GM18858 (cell line): Measurements from ENCODE around the gene TRAF7.
A peak's percentile ranks its signal among the peaks of the same experiment; 100 is the strongest.
"Not testable (repeated sequence)": the region's sequence is repeated elsewhere in the genome, so short reads cannot be mapped to it uniquely, and the experiment has no call there.

Experiments
- ATAC-seq: cut with Tn5 transposase; IDR thresholded peaks from one replicate; pipeline ENCODE4 v1.9.1; 2021; ENCODE audit not compliant: unreplicated experiment

The TRAF7 gene

DNA sequence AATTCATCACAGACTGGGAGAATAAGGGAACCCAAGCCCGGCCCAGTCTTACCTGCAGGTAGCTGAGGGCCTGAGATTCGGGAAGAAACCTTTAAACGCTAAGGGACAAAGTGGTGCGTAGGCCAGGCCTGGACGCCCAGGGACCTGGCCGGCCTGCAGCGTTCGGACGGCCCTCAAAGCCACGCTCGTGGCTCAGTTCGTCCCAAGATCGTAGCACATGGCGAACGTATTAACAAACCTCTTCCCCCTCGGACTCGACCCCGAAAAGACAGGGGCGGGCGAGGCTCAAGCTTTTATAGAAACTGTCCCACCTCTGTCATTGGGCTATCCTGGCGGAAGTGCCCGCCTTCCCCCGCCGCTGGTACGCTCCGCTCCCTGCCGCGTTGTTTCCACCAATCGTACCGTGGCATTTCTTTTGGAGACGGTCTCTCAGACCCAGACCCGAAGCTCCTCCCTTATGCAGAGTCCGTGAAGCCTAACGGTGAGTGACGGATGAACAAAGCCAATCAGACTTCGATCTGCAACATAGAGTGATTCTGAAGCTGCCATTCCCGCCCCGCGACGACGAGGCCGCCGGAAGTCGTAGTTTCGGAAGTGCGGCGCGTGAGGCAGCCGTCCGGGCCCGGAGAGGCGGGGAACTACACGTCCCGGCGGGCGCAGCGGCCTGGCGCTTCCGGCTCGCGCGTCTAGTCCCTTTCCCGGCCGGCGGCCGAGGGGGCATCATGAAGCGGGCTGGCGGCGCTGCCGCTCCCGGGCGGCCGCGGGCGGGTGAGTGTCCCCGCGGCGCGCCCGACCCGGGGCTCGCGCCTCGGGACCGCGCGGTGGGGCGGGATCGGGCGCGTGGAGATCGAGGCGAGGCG lies at the start of gene TRAF7:
TRAF7 (plus strand) TSS at position 692 of the 860 bp plus-strand sequence. CDS start 8,139 bp downstream, outside the sequence.
- ATAC-seq: peak; percentile 90

- not testable (repeated sequence) for ATAC-seq
Measured at GRCh38 chr16:2106211-2106610, 49.4 kb upstream of the TRAF7 start.

DNA sequence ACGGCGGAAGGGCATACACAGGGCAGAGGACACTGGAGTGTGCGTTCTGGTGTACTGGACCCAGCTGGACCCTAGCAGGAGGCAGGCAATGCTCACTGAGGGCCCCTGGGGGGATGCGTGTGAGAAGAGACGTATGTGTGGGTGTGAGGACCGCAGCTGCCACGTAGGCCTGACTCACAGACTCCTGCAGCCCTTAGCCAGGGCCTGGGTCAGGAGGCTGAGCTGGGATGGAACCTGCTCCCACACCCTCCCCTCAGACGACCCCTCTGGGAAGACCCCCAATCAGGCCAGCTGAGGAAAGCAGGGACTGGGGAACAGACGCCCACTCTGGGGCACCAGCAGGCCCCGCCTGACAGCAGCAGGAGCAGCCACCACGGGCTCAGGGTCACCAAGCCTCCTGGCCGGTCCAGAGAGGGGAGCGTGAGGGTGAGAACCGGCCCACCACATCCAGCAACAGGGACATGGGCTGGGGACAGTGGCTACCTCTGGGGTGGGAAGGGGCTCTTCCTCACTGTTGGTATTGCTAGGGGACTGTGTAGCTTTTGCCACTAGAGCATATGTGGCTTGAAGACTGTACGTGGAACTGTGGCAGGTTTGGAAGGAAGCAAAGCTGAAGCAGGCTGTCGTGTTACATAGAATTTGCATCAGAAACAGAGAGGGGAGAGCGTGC lies 48.3 kb upstream of the TRAF7 start:
- ATAC-seq: not testable (repeated sequence)

GRCh38 chr16:2107791-2108125 lies 47.8 kb upstream of the TRAF7 start:
- not testable (repeated sequence) for ATAC-seq

- not testable (repeated sequence) for ATAC-seq
Measured at GRCh38 chr16:2108446-2109270, 46.9 kb upstream of the TRAF7 start.

DNA sequence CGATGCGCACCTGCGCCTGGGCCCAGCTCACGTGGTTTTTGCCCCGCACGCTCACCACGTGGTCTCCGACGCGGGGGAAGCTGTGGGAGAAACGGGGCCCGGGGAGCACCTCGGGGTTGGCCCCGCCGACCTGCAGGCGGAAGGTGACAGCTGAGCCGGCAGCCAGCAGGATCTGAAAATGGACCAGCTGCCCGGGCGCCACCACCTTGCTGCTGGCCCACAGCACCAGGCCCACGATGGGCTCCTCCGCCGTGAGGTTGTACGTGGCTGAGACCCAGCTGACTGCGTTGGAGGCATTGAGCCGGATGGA lies 46.4 kb upstream of the TRAF7 start:
- ATAC-seq: not testable (repeated sequence)

- not testable (repeated sequence) for ATAC-seq
Measured at GRCh38 chr16:2109872-2110271, 45.7 kb upstream of the TRAF7 start.

DNA sequence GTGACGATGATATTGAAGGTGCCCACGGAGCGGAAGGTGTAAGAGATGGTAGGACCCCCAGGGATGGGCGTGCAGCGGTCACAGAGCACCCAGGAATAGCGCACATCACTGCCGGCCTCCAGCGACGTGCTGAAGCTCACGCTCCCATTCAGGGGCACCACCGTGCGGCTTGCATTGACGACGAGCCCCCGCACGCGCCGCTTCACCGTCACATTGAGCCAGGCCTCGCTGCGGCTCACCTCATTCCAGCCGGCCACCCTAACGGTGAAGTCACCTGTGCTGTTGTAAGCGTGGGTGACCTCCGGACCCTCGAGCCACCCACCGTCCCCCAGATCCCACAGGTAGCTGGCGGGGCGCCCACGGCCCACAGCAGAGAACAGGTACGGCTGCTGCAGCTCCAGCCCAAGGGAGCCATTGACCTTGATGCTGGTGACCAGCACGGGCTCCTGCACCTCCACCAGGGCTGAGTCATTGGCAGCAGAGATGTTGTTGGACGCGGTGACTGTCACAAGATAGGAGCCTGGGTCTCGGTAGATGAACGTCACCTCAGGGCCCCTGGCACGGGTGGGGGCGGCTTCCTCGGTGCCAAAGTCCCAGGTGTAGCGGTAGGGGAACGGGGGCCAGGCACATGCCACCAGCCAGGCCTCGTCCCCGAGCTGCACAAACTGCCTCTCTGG lies 45.1 kb upstream of the TRAF7 start:
- not testable (repeated sequence) for ATAC-seq

DNA sequence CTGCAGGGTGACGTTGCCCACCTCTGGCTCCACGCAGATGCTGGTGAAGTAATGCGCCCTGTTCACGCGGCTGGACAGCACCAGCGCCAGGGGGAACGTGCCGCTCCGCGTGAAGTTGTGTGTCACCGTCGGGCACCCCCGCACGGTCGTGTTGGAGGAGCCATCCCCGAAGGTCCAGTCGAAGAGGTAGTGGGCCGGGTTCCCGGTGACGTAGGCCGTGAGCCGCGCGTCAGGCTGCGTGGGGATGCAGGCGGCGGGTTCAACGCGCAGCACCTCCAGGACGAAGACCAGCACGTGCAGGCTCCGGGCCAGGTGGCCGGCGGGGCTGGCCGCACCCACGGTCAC lies 44.6 kb upstream of the TRAF7 start:
- ATAC-seq: not testable (repeated sequence)

GRCh38 chr16:2111412-2112335 lies 43.9 kb upstream of the TRAF7 start:
- ATAC-seq: not testable (repeated sequence)

DNA sequence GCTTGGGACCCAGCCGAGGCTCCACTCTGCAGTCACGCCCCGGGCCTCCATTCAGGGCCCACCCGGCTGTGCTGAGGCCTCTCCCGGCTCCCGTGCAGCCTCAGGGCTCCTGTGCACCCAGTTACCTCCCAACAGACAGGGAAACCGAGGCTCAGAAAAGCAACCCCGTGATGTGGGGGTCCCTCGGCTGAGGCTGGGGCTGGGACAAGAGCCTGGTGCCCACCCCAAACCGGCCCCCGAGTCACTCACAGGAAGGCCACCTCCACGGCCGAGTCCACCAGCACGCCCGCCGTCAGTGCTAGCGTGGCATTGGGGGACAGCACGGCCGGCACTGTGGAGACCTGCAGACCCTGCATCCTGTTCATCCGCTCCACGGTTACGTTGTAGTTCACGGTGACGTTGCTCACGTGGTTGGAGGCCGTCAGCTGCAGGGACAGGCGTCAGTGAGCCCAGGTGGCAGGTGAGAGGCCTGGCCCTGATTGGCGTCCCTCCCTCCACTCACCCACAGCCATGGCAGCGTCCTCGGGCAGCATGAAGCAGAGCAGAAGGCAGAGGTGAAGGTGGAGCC lies 43.0 kb upstream of the TRAF7 start:
- ATAC-seq: not testable (repeated sequence)

- not testable (repeated sequence) for ATAC-seq
Measured at GRCh38 chr16:2114225-2114624, 41.4 kb upstream of the TRAF7 start.

GRCh38 chr16:2114885-2115590 lies 40.5 kb upstream of the TRAF7 start:
- ATAC-seq: not testable (repeated sequence)

DNA sequence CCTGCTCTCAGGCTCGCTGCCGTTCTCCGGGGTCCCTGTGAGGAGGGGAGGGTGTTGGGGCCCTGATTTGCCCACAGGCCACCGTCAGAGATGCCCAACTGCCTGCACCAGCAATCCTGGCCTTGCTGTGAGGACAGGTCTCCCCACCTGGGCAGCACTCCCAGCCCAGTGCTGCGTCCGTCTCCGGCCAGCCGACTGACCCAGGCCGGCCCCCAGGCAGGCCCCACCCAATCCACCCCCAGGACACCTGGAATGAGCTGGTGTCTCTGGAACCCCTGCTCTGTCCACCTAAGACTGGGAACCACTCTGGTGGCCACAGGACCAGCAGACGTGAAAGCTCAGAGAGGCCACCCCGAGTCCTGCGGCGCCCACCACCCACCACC lies 40.0 kb upstream of the TRAF7 start:
- ATAC-seq: no peak

- not testable (repeated sequence) for ATAC-seq
Measured at GRCh38 chr16:2116428-2116827, 39.2 kb upstream of the TRAF7 start.

DNA sequence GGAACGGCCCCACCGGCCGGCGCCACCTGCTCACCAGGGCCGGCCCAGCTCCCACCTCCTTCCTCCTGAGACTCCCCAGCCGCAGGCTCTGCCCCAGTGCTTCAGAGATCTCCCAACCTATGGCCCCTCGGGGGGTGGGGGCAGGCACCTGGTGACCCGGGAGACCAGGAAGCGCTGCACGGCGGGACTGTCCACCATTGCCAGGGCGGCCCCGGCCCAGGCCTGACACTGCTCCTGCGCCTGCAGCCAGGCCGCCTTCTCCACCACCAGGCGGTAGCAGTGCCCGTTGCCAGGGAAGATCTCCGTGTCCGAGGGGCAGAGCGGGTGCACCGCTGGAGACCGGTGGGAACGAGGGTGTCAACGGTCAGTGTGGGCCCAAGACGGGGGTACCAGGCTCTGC lies 38.2 kb upstream of the TRAF7 start:
- ATAC-seq: not testable (repeated sequence)

GRCh38 chr16:2117960-2118722 lies 37.4 kb upstream of the TRAF7 start:
- not testable (repeated sequence) for ATAC-seq

DNA sequence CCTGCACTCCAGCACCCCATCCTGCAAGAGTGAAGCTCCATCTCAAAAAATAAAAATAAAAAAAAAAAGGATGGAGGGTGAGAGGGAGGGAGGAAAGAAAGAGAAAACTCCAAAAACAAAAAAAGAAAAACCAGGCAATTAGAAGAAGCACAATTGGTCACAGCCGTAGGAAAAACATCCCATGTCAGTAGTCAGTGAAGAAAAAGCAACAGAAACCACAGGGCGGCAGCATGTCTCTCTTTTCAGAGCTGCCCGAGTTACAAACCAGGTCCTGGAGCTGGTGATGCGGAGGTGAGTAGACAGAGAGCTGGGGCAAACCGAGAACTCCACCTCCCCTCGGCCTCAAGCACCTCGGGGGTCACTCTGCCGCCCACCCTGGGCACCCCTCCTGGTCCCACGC lies 34.3 kb upstream of the TRAF7 start:
- not testable (repeated sequence) for ATAC-seq
